IPS-18a (cell line): ENCODE data around the gene SDK2.

Experiments used
- H3K27ac ChIP-seq: one replicate; pipeline ENCODE4 v1.5.1; 2013; ENCODE audit warnings: low read length
- H3K27me3 ChIP-seq: one replicate; pipeline ENCODE4 v1.6.1; 2013; ENCODE audit warnings: mild to moderate bottlenecking, low read length; ENCODE audit not compliant: control insufficient read depth, insufficient read depth
- H3K36me3 ChIP-seq: one replicate; pipeline ENCODE4 v1.6.1; 2013; ENCODE audit warnings: low read depth, low read length; ENCODE audit not compliant: control insufficient read depth
- H3K4me1 ChIP-seq: one replicate; pipeline ENCODE4 v1.6.1; 2013; ENCODE audit warnings: low read depth, low read length; ENCODE audit not compliant: control insufficient read depth
- H3K4me3 ChIP-seq: one replicate; pipeline ENCODE4 v1.5.1; 2013; ENCODE audit warnings: low read length
- H3K9ac ChIP-seq: one replicate; pipeline ENCODE4 v1.6.1; 2013; ENCODE audit warnings: mild to moderate bottlenecking, low read length, moderate library complexity
- H3K9me3 ChIP-seq: one replicate; pipeline ENCODE4 v1.6.1; 2013; ENCODE audit warnings: low read depth, low read length; ENCODE audit not compliant: control insufficient read depth

Gene SDK2

DNA sequence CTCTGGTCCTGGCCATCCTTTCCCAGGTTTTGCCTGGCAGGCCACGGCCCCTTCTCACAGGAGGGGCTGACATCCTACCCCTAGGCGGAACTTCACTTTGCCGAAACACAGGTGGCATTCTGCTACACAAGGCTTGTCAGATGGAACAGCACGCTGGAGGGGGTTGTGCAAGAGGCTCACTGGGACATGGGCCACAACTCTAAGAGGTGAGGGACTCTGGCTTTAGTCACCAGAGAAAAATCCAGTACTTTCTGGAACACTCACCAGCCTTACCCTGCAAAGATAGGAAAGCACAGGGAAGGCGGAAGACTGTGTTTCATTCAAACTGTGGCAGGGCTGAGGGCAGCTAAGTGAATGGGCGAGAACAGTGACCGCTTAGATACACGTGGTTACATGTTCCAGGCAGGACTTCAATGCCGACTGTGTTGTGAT lies 350.7 kb downstream of the SDK2 start:
- H3K27ac ChIP-seq: no peak overlapping the region
- no peaks in the 10 kb centered on the region for H3K9me3 ChIP-seq
- no peak overlapping the region for H3K9ac ChIP-seq
- no peaks in the 10 kb centered on the region for H3K27me3 ChIP-seq
- H3K4me3 ChIP-seq: no peak overlapping the region
- H3K4me1 ChIP-seq: peaks cover 9% of the 10 kb centered on the region
- H3K36me3 ChIP-seq: no peaks in the 10 kb centered on the region

GRCh38 chr17:73293031-73293430 lies 351.2 kb downstream of the SDK2 start:
- no peak overlapping the region for H3K9ac ChIP-seq
- H3K27ac ChIP-seq: no peak overlapping the region
- peaks cover 4% of the 10 kb centered on the region for H3K4me1 ChIP-seq
- H3K27me3 ChIP-seq: no peaks in the 10 kb centered on the region
- H3K36me3 ChIP-seq: no peaks in the 10 kb centered on the region
- no peak overlapping the region for H3K4me3 ChIP-seq
- H3K9me3 ChIP-seq: no peaks in the 10 kb centered on the region

- Histone ChIP-seq H3K9me3 (no peaks in the 10 kb centered on the region), H3K4me3 (no peak overlapping the region), H3K27ac (no peak overlapping the region), H3K4me1 (peaks cover 3% of the 10 kb centered on the region), H3K27me3 (no peaks in the 10 kb centered on the region), H3K36me3 (no peaks in the 10 kb centered on the region), H3K9ac (no peak overlapping the region)
These were observed 352.2 kb downstream of the SDK2 start for GRCh38 chr17:73292031-73292531.

GRCh38 chr17:73291260-73291801 lies 352.9 kb downstream of the SDK2 start:
- H3K9me3 ChIP-seq: no peaks in the 10 kb centered on the region
- no peak overlapping the region for H3K4me3 ChIP-seq
- H3K27ac ChIP-seq: no peak overlapping the region
- H3K36me3 ChIP-seq: no peaks in the 10 kb centered on the region
- H3K4me1 ChIP-seq: peaks cover 3% of the 10 kb centered on the region
- no peaks in the 10 kb centered on the region for H3K27me3 ChIP-seq
- no peak overlapping the region for H3K9ac ChIP-seq

- Histone ChIP-seq H3K4me1 (peaks cover 3% of the 10 kb centered on the region), H3K27me3 (no peaks in the 10 kb centered on the region), H3K9me3 (no peaks in the 10 kb centered on the region), H3K4me3 (no peak overlapping the region), H3K36me3 (peaks cover 3% of the 10 kb centered on the region), H3K9ac (no peak overlapping the region), H3K27ac (no peak overlapping the region)
These were observed 353.6 kb downstream of the SDK2 start for GRCh38 chr17:73290399-73291259.

- Histone ChIP-seq H3K9ac (no peak overlapping the region), H3K4me3 (no peak overlapping the region), H3K9me3 (no peaks in the 10 kb centered on the region), H3K4me1 (peaks cover 3% of the 10 kb centered on the region), H3K36me3 (peaks cover 3% of the 10 kb centered on the region), H3K27me3 (no peaks in the 10 kb centered on the region), H3K27ac (no peak overlapping the region)
These were observed 354.5 kb downstream of the SDK2 start for GRCh38 chr17:73289549-73290254.

GRCh38 chr17:73288534-73289302 lies 355.5 kb downstream of the SDK2 start:
- Histone ChIP-seq H3K9ac (no peak overlapping the region), H3K9me3 (no peaks in the 10 kb centered on the region), H3K27me3 (no peaks in the 10 kb centered on the region), H3K4me1 (peaks cover 10% of the 10 kb centered on the region), H3K27ac (no peak overlapping the region), H3K36me3 (peaks cover 3% of the 10 kb centered on the region), H3K4me3 (no peak overlapping the region)

GRCh38 chr17:73286863-73287296 lies 357.4 kb downstream of the SDK2 start:
- Histone ChIP-seq H3K36me3 (peaks cover 3% of the 10 kb centered on the region), H3K4me1 (peaks cover 14% of the 10 kb centered on the region), H3K9ac (no peak overlapping the region), H3K4me3 (no peak overlapping the region), H3K27me3 (no peaks in the 10 kb centered on the region), H3K27ac (no peak overlapping the region), H3K9me3 (no peaks in the 10 kb centered on the region)

- no peaks in the 10 kb centered on the region for H3K27me3 ChIP-seq
- H3K27ac ChIP-seq: no peak overlapping the region
- peaks cover 11% of the 10 kb centered on the region for H3K4me1 ChIP-seq
- H3K4me3 ChIP-seq: no peak overlapping the region
- no peaks in the 10 kb centered on the region for H3K9me3 ChIP-seq
- H3K9ac ChIP-seq: no peak overlapping the region
- H3K36me3 ChIP-seq: peaks cover 3% of the 10 kb centered on the region
These were observed 358.1 kb downstream of the SDK2 start for GRCh38 chr17:73285916-73286862.

DNA sequence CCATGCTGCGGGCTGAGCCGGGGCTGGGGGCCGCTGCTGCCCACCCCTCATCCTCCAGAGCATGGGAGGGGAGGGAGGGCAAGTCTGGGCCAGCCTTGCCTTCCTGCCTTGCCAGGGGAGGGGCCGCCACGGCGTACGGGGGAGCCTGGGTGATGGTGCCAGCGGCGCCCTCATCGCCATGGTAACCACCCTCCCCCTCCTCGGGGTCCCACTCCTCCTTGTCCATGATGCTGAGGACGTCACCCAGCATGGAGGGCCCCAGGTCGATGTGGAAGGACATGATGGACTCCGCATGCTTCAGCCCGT lies 358.7 kb downstream of the SDK2 start:
- no peak overlapping the region for H3K27ac ChIP-seq
- peaks cover 11% of the 10 kb centered on the region for H3K4me1 ChIP-seq
- H3K27me3 ChIP-seq: no peaks in the 10 kb centered on the region
- H3K9ac ChIP-seq: no peak overlapping the region
- no peaks in the 10 kb centered on the region for H3K9me3 ChIP-seq
- peaks cover 3% of the 10 kb centered on the region for H3K36me3 ChIP-seq
- no peak overlapping the region for H3K4me3 ChIP-seq
